ENCODE results near the gene ISM1. TPM values are rescaled to one million over a fixed set of nuclear protein-coding genes. Genes with fewer than 3 reads are reported as not detected.

ISM1 gene
- total and polyA plus RNA-seq, 2 of the 13 experiments (the other 11 are each of a cell fraction or from before 2014, with no cell fraction given) = 0.40 to 1.4 TPM

- TF ChIP-seq ZFP62 (CRISPR knock-in tag; IDR thresholded peaks at IDR 0.05) (no peak), ZNF430 (CRISPR knock-in tag; IDR thresholded peaks at IDR 0.05) (0 out of 2 replicates have a peak, but pooled peaks have one; percentile 22), EEA1 (CRISPR knock-in tag; IDR thresholded peaks at IDR 0.05; ENCODE audit: borderline replicate concordance) (no peak), PRPF4 (IDR thresholded peaks at IDR 0.05; ENCODE audit: low read depth, low read length, poor library complexity, severe bottlenecking) (no peak), NR2C2 (CRISPR knock-in tag; IDR thresholded peaks at IDR 0.05; ENCODE audit: borderline replicate concordance) (no peak), SP5 (CRISPR knock-in tag; IDR thresholded peaks at IDR 0.05; ENCODE audit: borderline replicate concordance, low read depth) (no peak), KLF15 (CRISPR knock-in tag; IDR thresholded peaks at IDR 0.05; ENCODE audit: borderline replicate concordance) (no peak), KLF13 (CRISPR knock-in tag; IDR thresholded peaks at IDR 0.05) (no peak), ZNF274 (CRISPR knock-in tag; IDR thresholded peaks at IDR 0.05) (no peak), KLF11 (CRISPR knock-in tag; IDR thresholded peaks at IDR 0.05) (peak; percentile 52; the same call in 1 of the 2 replicates), ZNF549 (CRISPR knock-in tag; IDR thresholded peaks at IDR 0.05) (no peak), TBX2 (CRISPR knock-in tag; IDR thresholded peaks at IDR 0.05; ENCODE audit: borderline replicate concordance) (no peak), MTF2 (CRISPR knock-in tag; IDR thresholded peaks at IDR 0.05; ENCODE audit: borderline replicate concordance) (no peak), CEBPB (IDR thresholded peaks at IDR 0.05; ENCODE audit: borderline replicate concordance, low read depth, low read length) (no peak)
- TF ChIP-seq, protein P1, sequence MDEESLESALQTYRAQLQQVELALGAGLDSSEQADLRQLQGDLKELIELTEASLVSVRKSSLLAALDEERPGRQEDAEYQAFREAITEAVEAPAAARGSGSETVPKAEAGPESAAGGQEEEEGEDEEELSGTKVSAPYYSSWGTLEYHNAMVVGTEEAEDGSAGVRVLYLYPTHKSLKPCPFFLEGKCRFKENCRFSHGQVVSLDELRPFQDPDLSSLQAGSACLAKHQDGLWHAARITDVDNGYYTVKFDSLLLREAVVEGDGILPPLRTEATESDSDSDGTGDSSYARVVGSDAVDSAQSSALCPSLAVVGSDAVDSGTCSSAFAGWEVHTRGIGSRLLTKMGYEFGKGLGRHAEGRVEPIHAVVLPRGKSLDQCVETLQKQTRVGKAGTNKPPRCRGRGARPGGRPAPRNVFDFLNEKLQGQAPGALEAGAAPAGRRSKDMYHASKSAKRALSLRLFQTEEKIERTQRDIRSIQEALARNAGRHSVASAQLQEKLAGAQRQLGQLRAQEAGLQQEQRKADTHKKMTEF (CRISPR knock-in tag; IDR thresholded peaks at IDR 0.05) = peak; percentile 32; the same call in 1 of the 2 replicates
- TF ChIP-seq, protein P2, sequence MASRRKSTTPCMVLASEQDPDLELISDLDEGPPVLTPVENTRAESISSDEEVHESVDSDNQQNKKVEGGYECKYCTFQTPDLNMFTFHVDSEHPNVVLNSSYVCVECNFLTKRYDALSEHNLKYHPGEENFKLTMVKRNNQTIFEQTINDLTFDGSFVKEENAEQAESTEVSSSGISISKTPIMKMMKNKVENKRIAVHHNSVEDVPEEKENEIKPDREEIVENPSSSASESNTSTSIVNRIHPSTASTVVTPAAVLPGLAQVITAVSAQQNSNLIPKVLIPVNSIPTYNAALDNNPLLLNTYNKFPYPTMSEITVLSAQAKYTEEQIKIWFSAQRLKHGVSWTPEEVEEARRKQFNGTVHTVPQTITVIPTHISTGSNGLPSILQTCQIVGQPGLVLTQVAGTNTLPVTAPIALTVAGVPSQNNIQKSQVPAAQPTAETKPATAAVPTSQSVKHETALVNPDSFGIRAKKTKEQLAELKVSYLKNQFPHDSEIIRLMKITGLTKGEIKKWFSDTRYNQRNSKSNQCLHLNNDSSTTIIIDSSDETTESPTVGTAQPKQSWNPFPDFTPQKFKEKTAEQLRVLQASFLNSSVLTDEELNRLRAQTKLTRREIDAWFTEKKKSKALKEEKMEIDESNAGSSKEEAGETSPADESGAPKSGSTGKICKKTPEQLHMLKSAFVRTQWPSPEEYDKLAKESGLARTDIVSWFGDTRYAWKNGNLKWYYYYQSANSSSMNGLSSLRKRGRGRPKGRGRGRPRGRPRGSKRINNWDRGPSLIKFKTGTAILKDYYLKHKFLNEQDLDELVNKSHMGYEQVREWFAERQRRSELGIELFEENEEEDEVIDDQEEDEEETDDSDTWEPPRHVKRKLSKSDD (CRISPR knock-in tag; IDR thresholded peaks at IDR 0.05; ENCODE audit: low read depth) = no peak
- TF ChIP-seq, protein P3, sequence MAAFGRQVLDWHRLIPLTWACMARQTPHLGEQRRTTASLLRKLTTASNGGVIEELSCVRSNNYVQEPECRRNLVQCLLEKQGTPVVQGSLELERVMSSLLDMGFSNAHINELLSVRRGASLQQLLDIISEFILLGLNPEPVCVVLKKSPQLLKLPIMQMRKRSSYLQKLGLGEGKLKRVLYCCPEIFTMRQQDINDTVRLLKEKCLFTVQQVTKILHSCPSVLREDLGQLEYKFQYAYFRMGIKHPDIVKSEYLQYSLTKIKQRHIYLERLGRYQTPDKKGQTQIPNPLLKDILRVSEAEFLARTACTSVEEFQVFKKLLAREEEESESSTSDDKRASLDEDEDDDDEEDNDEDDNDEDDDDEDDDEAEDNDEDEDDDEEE (CRISPR knock-in tag; IDR thresholded peaks at IDR 0.05) = no peak
- TF ChIP-seq, protein P4, sequence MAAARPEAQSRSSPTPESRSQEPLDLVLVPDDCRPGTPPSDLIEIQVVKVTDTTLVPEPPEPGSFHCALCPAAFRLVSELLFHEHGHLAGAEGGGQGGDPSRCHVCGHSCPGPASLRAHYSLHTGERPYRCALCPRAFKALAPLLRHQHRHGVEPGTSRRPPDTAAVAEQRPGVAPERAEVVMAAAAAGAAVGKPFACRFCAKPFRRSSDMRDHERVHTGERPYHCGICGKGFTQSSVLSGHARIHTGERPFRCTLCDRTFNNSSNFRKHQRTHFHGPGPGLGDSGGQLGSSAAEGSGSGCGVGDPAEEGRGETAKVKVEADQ (CRISPR knock-in tag; IDR thresholded peaks at IDR 0.05; ENCODE audit: borderline replicate concordance) = no peak
- TF ChIP-seq, protein P5, sequence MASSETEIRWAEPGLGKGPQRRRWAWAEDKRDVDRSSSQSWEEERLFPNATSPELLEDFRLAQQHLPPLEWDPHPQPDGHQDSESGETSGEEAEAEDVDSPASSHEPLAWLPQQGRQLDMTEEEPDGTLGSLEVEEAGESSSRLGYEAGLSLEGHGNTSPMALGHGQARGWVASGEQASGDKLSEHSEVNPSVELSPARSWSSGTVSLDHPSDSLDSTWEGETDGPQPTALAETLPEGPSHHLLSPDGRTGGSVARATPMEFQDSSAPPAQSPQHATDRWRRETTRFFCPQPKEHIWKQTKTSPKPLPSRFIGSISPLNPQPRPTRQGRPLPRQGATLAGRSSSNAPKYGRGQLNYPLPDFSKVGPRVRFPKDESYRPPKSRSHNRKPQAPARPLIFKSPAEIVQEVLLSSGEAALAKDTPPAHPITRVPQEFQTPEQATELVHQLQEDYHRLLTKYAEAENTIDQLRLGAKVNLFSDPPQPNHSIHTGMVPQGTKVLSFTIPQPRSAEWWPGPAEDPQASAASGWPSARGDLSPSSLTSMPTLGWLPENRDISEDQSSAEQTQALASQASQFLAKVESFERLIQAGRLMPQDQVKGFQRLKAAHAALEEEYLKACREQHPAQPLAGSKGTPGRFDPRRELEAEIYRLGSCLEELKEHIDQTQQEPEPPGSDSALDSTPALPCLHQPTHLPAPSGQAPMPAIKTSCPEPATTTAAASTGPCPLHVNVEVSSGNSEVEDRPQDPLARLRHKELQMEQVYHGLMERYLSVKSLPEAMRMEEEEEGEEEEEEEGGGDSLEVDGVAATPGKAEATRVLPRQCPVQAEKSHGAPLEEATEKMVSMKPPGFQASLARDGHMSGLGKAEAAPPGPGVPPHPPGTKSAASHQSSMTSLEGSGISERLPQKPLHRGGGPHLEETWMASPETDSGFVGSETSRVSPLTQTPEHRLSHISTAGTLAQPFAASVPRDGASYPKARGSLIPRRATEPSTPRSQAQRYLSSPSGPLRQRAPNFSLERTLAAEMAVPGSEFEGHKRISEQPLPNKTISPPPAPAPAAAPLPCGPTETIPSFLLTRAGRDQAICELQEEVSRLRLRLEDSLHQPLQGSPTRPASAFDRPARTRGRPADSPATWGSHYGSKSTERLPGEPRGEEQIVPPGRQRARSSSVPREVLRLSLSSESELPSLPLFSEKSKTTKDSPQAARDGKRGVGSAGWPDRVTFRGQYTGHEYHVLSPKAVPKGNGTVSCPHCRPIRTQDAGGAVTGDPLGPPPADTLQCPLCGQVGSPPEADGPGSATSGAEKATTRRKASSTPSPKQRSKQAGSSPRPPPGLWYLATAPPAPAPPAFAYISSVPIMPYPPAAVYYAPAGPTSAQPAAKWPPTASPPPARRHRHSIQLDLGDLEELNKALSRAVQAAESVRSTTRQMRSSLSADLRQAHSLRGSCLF (CRISPR knock-in tag; IDR thresholded peaks at IDR 0.05; ENCODE audit: borderline replicate concordance) = no peak
Measured at GRCh38 chr20:13325033-13325432, 104.0 kb downstream of the ISM1 start (continued).

Measured in HepG2 (cell line).